HG02642 (cell line): ENCODE measurements around the gene RHCE.
"Not testable (repeated sequence)": the region's sequence is repeated elsewhere in the genome, so short reads cannot be mapped to it uniquely, and the experiment has no call there.

Experiments
- ATAC-seq: cut with Tn5 transposase; IDR thresholded peaks from one replicate; pipeline ENCODE4 v1.9.1; 2021; ENCODE audit warnings: mild to moderate bottlenecking; ENCODE audit not compliant: unreplicated experiment, poor library complexity

The RHCE gene

GRCh38 chr1:25405731-25406305, 14.8 kb downstream of the RHCE start:
- not testable (repeated sequence) for ATAC-seq

- ATAC-seq: not testable (repeated sequence)
These were observed 17.4 kb downstream of the RHCE start for GRCh38 chr1:25402947-25403803.

DNA sequence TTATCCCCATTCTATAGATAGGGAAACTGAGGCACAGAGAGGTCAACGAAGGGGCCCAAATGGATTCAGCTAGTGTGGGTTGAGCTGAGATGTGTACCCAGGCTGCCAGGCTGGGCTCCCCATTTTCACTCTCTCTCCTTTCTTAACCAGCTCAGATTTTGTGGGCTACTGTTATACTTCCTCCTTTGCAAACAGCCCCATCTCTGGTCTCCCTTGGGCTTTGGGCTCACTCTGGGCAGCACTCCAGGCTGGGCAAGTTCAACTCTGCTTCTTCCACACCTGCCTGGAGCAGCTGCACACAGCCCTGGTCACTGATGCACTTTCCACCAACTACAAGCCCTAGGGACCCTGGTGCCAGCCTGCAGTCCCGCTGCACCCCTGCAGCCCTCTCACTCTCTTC, 22.5 kb downstream of the RHCE start:
- not testable (repeated sequence) for ATAC-seq

DNA sequence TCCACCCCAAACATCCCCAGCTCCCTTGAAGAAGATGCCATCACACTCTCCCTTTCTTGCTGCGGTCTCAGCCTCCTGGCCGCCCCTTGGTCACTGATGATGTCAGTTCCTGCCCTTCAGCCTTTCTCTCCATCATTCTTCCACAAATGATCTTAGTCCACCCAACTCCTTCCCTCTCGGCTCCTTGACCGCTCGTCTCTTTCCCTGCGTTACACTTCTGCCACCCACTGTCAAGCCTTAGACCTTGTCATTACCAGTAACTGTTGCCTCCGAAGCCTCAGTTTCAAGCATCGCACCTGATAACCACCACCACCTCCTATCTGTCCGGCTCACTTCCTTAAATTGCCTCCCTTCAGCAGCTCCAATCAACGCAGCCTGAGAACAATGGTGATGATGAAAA, 23.1 kb downstream of the RHCE start:
- ATAC-seq: not testable (repeated sequence)

DNA sequence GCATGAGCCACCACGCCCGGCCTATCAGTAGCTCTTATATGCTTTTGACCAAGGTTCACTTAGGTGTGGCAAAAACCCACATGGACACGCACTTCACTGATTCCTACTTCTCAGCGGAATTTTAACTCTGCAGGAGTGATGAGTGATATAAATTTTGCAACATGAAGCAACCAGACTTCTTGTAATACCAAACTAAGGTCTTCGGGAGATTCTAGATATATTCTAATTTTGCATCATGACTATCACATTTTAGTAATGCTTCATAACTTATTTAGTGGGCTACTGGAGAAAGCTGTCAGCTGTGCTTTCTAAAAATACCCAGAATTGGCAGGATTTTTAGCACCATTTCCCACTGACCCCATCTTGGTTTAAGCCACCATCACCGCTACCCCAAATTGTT, 27.8 kb downstream of the RHCE start:
- ATAC-seq: no peak

GRCh38 chr1:25389721-25390120, 30.9 kb downstream of the RHCE start:
- ATAC-seq: not testable (repeated sequence)

GRCh38 chr1:25388691-25389090, 31.9 kb downstream of the RHCE start:
- not testable (repeated sequence) for ATAC-seq

GRCh38 chr1:25387096-25387495, 33.5 kb downstream of the RHCE start:
- ATAC-seq: not testable (repeated sequence)

DNA sequence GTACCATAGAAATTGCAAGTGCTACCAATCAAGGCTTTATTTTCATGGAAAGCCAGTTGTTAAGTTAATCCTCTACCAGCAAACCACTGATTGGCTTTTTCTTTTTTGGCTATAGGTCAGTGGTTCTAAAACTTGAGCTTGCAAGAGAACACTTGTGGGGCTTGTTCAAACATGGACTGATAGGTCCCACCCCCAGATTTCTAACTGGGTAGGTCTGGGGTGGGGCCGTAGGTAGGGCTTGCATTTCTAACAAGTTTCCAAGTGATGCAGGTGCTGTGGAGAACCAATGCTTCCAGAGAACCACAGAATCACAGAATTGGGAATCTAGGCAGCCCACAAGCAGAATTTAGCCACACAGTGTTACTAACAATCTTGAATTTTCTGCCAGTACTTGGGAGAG, 36.8 kb downstream of the RHCE start:
- ATAC-seq: not testable (repeated sequence)

GRCh38 chr1:25383090-25383489, 37.5 kb downstream of the RHCE start:
- ATAC-seq: not testable (repeated sequence)

DNA sequence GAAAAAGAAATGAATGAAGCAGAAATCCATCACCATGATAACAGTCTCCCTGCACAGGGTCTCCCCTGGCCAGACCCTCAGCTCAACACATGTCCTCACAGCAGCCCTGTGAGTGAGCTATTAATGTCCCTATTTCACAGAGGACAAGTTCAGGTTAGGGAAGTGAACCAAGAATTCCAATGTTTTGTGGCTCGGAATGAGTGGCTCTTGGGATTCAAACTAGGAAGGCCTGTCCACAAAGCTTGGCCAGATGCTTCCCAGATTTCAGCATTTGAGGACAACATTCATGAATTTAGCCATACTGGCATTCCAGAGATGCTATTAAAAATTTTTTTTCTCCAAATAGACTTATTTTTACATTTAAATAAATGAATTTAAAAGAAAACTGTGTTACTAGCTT, 38.1 kb downstream of the RHCE start:
- ATAC-seq: not testable (repeated sequence)

DNA sequence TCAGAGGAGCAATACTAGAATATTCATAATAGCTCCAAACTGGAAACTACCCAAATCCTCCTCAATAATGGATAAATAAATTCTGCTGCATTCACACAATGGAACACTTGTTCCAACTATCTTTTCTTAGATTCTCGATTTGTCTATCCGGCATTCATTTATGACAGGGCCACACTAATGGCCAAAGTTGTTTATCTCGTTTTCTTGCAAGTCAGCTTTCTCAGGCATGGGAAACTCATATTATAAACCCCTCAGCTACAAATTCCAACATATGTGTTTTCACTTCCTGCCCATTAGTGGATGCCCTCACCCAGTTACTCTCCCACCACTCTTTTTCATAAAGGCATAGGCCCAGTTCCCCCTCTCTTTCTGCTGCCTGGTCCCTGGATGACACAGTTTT, 42.3 kb downstream of the RHCE start:
- not testable (repeated sequence) for ATAC-seq

- ATAC-seq: not testable (repeated sequence)
These were observed 48.9 kb downstream of the RHCE start for GRCh38 chr1:25371757-25372156.

- not testable (repeated sequence) for ATAC-seq
These were observed 50.8 kb downstream of the RHCE start for GRCh38 chr1:25369691-25370271.

DNA sequence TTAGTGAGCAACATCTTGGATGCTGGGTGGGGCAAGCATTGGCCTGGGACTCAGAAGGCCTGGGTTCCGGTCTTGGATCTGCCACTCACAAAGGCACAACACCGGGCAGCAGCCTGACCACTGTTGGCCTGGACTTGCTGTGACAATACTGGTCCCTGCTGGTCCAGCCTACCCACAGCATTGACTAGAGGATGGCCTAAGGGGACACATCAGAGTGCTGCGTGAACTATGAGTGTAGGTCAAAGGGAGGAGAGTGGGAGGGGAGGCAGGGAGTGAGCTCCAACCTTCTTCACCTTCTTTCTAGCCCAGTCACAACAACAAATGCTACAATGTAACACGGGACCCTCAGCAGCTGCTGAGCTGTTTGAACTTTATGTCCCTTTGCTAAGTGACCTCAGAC, 51.4 kb downstream of the RHCE start:
- ATAC-seq: no peak

- ATAC-seq: not testable (repeated sequence)
These were observed 57.7 kb downstream of the RHCE start for GRCh38 chr1:25362634-25363559.

DNA sequence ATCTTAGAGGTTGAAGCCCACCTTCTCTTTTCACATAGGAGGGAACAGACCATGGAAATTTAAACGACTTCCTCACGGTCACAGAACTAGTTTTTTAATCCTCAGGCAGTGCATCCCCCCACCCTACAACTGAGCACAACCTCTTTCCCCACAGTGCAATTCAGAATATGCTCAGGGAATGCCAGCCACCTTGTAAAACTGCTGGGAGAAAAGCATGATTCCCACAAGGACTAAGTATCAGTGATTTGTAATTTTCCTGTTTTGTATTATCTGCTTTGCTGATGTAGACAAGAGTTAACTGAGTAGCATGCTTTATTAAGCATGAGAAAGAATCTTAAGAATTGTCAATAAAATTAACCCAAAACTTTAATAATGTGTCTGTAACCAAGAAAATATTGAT, 58.7 kb downstream of the RHCE start:
- no peak for ATAC-seq

- ATAC-seq: no peak
These were observed 59.7 kb downstream of the RHCE start for GRCh38 chr1:25360596-25361581.

DNA sequence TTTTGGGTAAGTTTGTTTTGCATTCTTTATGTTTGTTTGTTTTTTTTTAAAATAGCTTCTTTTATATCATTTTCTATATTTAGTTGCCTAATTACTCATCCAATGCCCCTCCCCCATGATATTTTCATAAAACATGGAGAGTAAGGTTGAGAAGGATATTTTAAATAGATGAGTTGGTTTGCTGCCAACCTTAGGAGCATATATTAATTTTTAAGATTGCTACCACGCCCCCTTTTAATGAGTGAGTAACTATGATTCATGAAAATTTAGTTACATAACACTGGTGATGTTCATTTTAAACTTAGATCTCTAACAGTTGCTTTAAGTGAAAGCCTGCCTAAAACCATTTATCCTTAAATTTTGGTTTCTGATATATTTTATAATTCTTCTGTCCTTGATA, 63.8 kb downstream of the RHCE start:
- no peak for ATAC-seq
